ENCODE measurements around the gene AEBP1.

The AEBP1 gene

GRCh38 chr7:44081266-44081748, 22.8 kb upstream of the AEBP1 start:
- DNase-seq (ENCODE audit: insufficient read length, low spot score) (no peak), FAIRE-seq (no peak)
- TF ChIP-seq, protein P1, sequence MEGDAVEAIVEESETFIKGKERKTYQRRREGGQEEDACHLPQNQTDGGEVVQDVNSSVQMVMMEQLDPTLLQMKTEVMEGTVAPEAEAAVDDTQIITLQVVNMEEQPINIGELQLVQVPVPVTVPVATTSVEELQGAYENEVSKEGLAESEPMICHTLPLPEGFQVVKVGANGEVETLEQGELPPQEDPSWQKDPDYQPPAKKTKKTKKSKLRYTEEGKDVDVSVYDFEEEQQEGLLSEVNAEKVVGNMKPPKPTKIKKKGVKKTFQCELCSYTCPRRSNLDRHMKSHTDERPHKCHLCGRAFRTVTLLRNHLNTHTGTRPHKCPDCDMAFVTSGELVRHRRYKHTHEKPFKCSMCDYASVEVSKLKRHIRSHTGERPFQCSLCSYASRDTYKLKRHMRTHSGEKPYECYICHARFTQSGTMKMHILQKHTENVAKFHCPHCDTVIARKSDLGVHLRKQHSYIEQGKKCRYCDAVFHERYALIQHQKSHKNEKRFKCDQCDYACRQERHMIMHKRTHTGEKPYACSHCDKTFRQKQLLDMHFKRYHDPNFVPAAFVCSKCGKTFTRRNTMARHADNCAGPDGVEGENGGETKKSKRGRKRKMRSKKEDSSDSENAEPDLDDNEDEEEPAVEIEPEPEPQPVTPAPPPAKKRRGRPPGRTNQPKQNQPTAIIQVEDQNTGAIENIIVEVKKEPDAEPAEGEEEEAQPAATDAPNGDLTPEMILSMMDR (IDR thresholded peaks at IDR 0.05; ENCODE audit: insufficient read depth, missing control alignments) = no peak

- DNase-seq (ENCODE audit: insufficient read length, low spot score) (peak; percentile 89), FAIRE-seq (no peak)
- TF ChIP-seq, protein P1 (IDR thresholded peaks at IDR 0.05; ENCODE audit: insufficient read depth, missing control alignments) = no peak
These were observed 21.5 kb upstream of the AEBP1 start for GRCh38 chr7:44082541-44083207.

DNA sequence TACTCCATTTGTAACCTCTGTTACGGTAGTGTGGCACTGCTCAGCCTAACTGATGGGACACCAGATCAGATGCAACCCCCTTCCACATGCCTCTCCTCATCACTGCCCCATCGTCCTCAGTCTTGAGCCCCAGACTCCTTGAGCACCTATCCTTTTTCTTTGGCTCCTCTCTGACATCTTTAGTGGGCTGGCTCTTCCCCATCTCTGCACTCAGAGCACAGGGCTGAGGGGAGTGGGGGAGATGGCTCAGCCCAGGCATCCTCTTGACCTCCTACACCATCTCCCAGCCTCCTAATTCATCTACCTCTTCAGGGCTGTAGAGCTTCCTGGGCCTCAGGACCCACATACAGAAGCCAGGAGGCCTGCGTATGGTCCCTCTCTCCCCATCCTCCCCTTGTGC, 20.3 kb upstream of the AEBP1 start:
- no peak for FAIRE-seq
- TF ChIP-seq, protein P1 (IDR thresholded peaks at IDR 0.05; ENCODE audit: insufficient read depth, missing control alignments) = no peak
- DNase-seq (ENCODE audit: insufficient read length, low spot score) = no peak

- DNase-seq (ENCODE audit: insufficient read length, low spot score) (no peak), FAIRE-seq (no peak)
- TF ChIP-seq, protein P1 (IDR thresholded peaks at IDR 0.05; ENCODE audit: insufficient read depth, missing control alignments) = no peak
These were observed 19.4 kb upstream of the AEBP1 start for GRCh38 chr7:44084701-44085100.

GRCh38 chr7:44085546-44085945, 18.6 kb upstream of the AEBP1 start:
- TF ChIP-seq, protein P1 (IDR thresholded peaks at IDR 0.05; ENCODE audit: insufficient read depth, missing control alignments) = no peak
- FAIRE-seq = no peak

DNA sequence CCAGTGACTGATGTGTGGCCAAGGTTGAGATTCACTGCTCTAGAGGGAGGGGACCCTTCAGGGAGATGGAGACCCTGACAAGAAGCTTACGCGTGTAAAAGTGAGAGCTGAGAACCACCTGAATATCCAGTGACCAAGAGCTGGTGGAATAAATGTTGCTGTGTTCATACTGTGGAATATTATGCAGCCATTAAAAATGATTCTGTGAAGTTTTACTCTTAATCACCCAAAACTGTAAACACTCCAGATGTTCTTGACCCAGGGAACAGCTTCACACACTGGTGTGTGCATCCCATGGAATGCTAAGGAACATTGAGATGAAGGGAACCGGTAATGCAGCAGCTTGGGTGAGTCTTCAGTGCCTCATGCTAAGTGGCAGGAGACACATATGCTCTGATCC, 17.5 kb upstream of the AEBP1 start:
- TF ChIP-seq, protein P1 (IDR thresholded peaks at IDR 0.05; ENCODE audit: insufficient read depth, missing control alignments) = no peak
- FAIRE-seq (no peak), DNase-seq (ENCODE audit: insufficient read length, low spot score) (no peak)

More at GRCh38 chr7:44085546-44085945, 18.6 kb upstream of the AEBP1 start:
- DNase-seq (ENCODE audit: insufficient read length, low spot score) = no peak
